ENCODE measurements around the gene C2orf68. TPM values are rescaled to one million over a fixed set of nuclear protein-coding genes. Genes with fewer than 3 reads are reported as not detected.

Gene C2orf68
- total RNA-seq, 1 experiment from 2014 or later, result 34.3 TPM

DNA sequence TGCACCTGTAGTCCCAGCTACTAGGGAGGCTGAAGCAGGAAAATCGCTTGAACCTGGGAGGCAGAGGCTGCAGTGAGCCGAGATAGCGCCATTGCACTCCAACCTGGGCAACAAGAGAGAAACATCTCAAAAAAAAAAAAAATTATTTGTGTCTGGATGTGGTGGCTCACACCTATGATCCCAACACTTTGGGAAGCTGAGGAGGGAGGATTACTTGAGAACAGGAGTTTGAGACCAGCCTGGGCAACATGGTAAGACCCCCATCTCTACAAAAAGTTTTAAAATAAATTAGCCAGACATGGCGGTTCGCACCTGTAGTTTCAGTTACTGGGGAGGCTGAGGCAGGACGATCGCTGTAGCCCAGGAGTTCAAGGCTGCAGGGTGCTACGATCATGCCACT is 36.1 kb downstream of the C2orf68 start:
- ChIA-PET CTCF (interaction anchor here (0.6 to 0.9 kb wide), 3 partner anchors 22 to 177 kb away, joined by 3 to 4 read pairs (median 4); no protein-coding TSS in a partner anchor), POLR2A (interaction anchor here (0.9 to 5.4 kb wide), 5 partner anchors 9 to 530 kb away, joined by 3 to 113 read pairs (median 62); partner anchors contain the start of genes MAT2A, POLR1A, RNF181 and TMEM150A)
- no peak for TF ChIP-seq CTCF (IDR thresholded peaks at IDR 0.05; ENCODE audit: unreplicated experiment)
- H3K27me3 Mint-ChIP-seq (ENCODE audit: insufficient read depth, unreplicated experiment), result peaks cover 1% of the 10 kb centered on the region
- DNase-seq (ENCODE audit: unreplicated experiment), result no peak
- no peaks in the 10 kb centered on the region for H3K9me3 Mint-ChIP-seq (ENCODE audit: unreplicated experiment)
- H3K4me3 Mint-ChIP-seq (ENCODE audit: unreplicated experiment), result no peak overlapping the region
- H3K36me3 Mint-ChIP-seq (ENCODE audit: insufficient read depth, unreplicated experiment), result peaks cover 14% of the 10 kb centered on the region
- no TSS peak for BruUV-seq (replicated peaks)
- no peak overlapping the region for H3K27ac Mint-ChIP-seq (ENCODE audit: low read depth, unreplicated experiment)
- H3K4me1 Mint-ChIP-seq (ENCODE audit: insufficient read depth, unreplicated experiment), result peaks cover 11% of the 10 kb centered on the region
- intact Hi-C loops (cut with micrococcal nuclease), result no loop called here

DNA sequence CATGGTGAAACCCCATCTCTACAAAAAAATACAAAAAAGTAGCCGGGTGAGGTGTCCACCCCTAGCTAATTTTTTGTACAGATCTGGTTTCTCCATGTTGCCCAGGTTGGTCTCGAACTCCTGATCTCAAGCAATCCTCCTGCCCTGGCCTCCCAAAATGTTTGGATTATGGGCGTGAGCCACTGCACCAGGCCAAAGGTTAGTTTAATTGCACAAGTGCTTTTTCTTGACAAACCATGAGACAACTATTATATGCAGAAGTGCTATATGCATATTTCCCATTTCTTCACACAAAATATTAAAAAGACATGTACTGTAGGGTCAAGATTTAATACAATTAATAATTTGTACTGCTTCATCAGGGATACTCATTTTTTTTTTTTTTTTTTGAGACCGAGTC is 45.6 kb downstream of the C2orf68 start:
- DNase-seq (ENCODE audit: unreplicated experiment), result no peak
- intact Hi-C loops (cut with micrococcal nuclease), result no loop called here
- Mint-ChIP-seq H3K4me3 (ENCODE audit: unreplicated experiment) (no peak overlapping the region), H3K27ac (ENCODE audit: low read depth, unreplicated experiment) (no peak overlapping the region), H3K4me1 (ENCODE audit: insufficient read depth, unreplicated experiment) (no peaks in the 10 kb centered on the region), H3K27me3 (ENCODE audit: insufficient read depth, unreplicated experiment) (peaks cover 13% of the 10 kb centered on the region), H3K9me3 (ENCODE audit: unreplicated experiment) (no peaks in the 10 kb centered on the region), H3K36me3 (ENCODE audit: insufficient read depth, unreplicated experiment) (no peaks in the 10 kb centered on the region)
- ChIA-PET CTCF (interaction anchor here (1.7 kb wide), 1 partner anchor 11 kb away, joined by 3 read pairs; the partner anchor contains the start of gene VAMP8), POLR2A (interaction anchor here (0.6 to 1.3 kb wide), 4 partner anchors 11 to 22 kb away, joined by 3 to 5 read pairs (median 4); partner anchors contain the start of gene VAMP8)
- BruUV-seq (replicated peaks), result no TSS peak
- TF ChIP-seq CTCF (IDR thresholded peaks at IDR 0.05; ENCODE audit: unreplicated experiment), result no peak

DNA sequence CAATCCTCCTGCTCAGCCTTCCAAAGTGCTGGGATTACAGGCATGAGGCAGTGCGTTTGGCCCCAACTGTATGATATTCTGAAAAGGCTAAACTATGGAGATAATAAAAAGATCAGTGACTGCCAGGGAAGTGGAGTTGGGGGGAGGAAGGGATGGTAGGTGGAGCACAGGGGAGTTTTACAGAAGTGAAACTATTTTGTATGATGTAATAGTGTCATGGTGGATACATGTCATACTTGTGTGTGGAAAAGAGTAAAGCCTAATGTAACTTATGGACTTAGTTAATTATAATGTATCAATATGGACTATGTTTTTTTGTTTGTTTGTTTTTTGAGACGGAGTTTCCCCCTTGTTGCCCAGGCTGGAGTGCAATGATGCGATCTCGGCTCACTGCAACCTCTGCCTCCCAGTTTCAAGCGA is 47.7 kb downstream of the C2orf68 start:
- Mint-ChIP-seq H3K4me1 (ENCODE audit: insufficient read depth, unreplicated experiment) (peaks cover 6% of the 10 kb centered on the region), H3K4me3 (ENCODE audit: unreplicated experiment) (no peak overlapping the region), H3K36me3 (ENCODE audit: insufficient read depth, unreplicated experiment) (no peaks in the 10 kb centered on the region), H3K27me3 (ENCODE audit: insufficient read depth, unreplicated experiment) (no peaks in the 10 kb centered on the region), H3K9me3 (ENCODE audit: unreplicated experiment) (no peaks in the 10 kb centered on the region), H3K27ac (ENCODE audit: low read depth, unreplicated experiment) (no peak overlapping the region)
- ChIA-PET CTCF (no interaction called here), POLR2A (interaction anchor here (0.7 kb wide), 3 partner anchors 12 to 52 kb away, joined by 3 to 4 read pairs (median 3); no protein-coding TSS in a partner anchor)
- no peak for DNase-seq (ENCODE audit: unreplicated experiment)
- BruUV-seq (replicated peaks), result no TSS peak
- intact Hi-C loops (cut with micrococcal nuclease), result loop anchor here (5.0 kb wide), 1 partner anchor 38 kb away; the partner anchor contains the start of gene TMEM150A
- no peak for TF ChIP-seq CTCF (IDR thresholded peaks at IDR 0.05; ENCODE audit: unreplicated experiment)

- H3K9me3 Mint-ChIP-seq (ENCODE audit: unreplicated experiment), result no peaks in the 10 kb centered on the region
- CTCF ChIA-PET, result interaction anchor here (0.5 to 4.9 kb wide), 7 partner anchors 10 to 1173 kb away, joined by 3 to 30 read pairs (median 5); no protein-coding TSS in a partner anchor
- H3K4me3 Mint-ChIP-seq (ENCODE audit: unreplicated experiment), result peak within 1 kb of the TSS; percentile 97
- TSS peak; percentile 76 for BruUV-seq (replicated peaks)
- peak; percentile 93 for DNase-seq (ENCODE audit: unreplicated experiment)
- peaks cover 6% of the 10 kb centered on the region for H3K4me1 Mint-ChIP-seq (ENCODE audit: insufficient read depth, unreplicated experiment)
- intact Hi-C loops (cut with micrococcal nuclease), result loop anchor here (5.0 kb wide), 1 partner anchor 41 kb away; the partner anchor contains the start of gene TMEM150A
- H3K27me3 Mint-ChIP-seq (ENCODE audit: insufficient read depth, unreplicated experiment), result no peaks in the 10 kb centered on the region
- no peaks in the 10 kb centered on the region for H3K36me3 Mint-ChIP-seq (ENCODE audit: insufficient read depth, unreplicated experiment)
- POLR2A ChIA-PET, result interaction anchor here (0.5 to 4.6 kb wide), 21 partner anchors 8 to 461 kb away, joined by 3 to 36 read pairs (median 5); partner anchors contain the start of genes ELMOD3, MAT2A, RETSAT and RNF181
- TF ChIP-seq CTCF (IDR thresholded peaks at IDR 0.05; ENCODE audit: unreplicated experiment), result no peak
- peak within 1 kb of the TSS; percentile 93 for H3K27ac Mint-ChIP-seq (ENCODE audit: low read depth, unreplicated experiment)
These were observed 50.3 kb downstream of the C2orf68 start, which contains the start of gene GGCX for GRCh38 chr2:85561280-85562212. Gene GGCX, minus strand, starts transcription at chr2:85561493. Its CDS starts 65 bp downstream, at chr2:85561428.
